Osteocyte (in vitro differentiated cells): ENCODE measurements around the gene ITGB4. TPM values are rescaled to one million over a fixed set of nuclear protein-coding genes. Genes with fewer than 3 reads are reported as not detected.

ENCODE experiments used
- DNase-seq: peaks from one replicate; pipeline ENCODE4 v3.0.0; 2021; ENCODE audit warnings: mixed read lengths; ENCODE audit not compliant: unreplicated experiment; ENCODE audit errors: extremely low spot score
- H3K27ac Mint-ChIP-seq: one replicate; pipeline ENCODE4 v1.8.0; 2021; ENCODE audit warnings: mild to moderate bottlenecking, mixed read lengths; ENCODE audit not compliant: unreplicated experiment
- H3K27me3 Mint-ChIP-seq: one replicate; pipeline ENCODE4 v1.8.0; 2021; ENCODE audit warnings: mixed read lengths; ENCODE audit not compliant: unreplicated experiment
- H3K36me3 Mint-ChIP-seq: one replicate; pipeline ENCODE4 v1.8.0; 2021; ENCODE audit warnings: mixed read lengths; ENCODE audit not compliant: unreplicated experiment
- H3K4me1 Mint-ChIP-seq: one replicate; pipeline ENCODE4 v1.8.0; 2021; ENCODE audit warnings: mixed read lengths; ENCODE audit not compliant: unreplicated experiment
- H3K4me3 Mint-ChIP-seq: one replicate; pipeline ENCODE4 v1.8.0; 2021; ENCODE audit warnings: mild to moderate bottlenecking, moderate library complexity, mixed read lengths; ENCODE audit not compliant: unreplicated experiment
- H3K9me3 Mint-ChIP-seq: one replicate; pipeline ENCODE4 v1.8.0; 2021; ENCODE audit warnings: mixed read lengths; ENCODE audit not compliant: unreplicated experiment
- long read RNA-seq: library from polyadenylated mRNA; unstranded; transcript quantifications from one replicate; pipeline ENCODE4 v2.0.0, GENCODE V29; 2021
- total RNA-seq: library from RNA; stranded (reverse); gene quantifications from 2 replicates; pipeline ENCODE4 v1.2.1, GENCODE V29; 2021
- TF ChIP-seq, protein P1 (sequence below): fragments of 200-600 bp; sonication (generic); IDR thresholded peaks from 2 replicates; pipeline ENCODE4 v1.5.0; 2021; ENCODE audit warnings: antibody characterized with exemption, mild to moderate bottlenecking, moderate library complexity

The ITGB4 gene
- total RNA-seq, result 460 and 524 TPM in 2 replicates
- long read RNA-seq, partial matches to known transcripts, result 20 of 21 reads
- long read RNA-seq, other reads (novel, unspliced or antisense), result 1 of 21 reads

GRCh38 chr17:75720656-75721462 lies at the start of gene ITGB4:
Gene ITGB4, plus strand, starts transcription at chr17:75721459. Its CDS starts 3,245 bp downstream, at chr17:75724704.
- H3K27me3 Mint-ChIP-seq, result no peaks in the 10 kb centered on the region
- peaks cover 4% of the 10 kb centered on the region for H3K36me3 Mint-ChIP-seq
- TF ChIP-seq, protein P1, sequence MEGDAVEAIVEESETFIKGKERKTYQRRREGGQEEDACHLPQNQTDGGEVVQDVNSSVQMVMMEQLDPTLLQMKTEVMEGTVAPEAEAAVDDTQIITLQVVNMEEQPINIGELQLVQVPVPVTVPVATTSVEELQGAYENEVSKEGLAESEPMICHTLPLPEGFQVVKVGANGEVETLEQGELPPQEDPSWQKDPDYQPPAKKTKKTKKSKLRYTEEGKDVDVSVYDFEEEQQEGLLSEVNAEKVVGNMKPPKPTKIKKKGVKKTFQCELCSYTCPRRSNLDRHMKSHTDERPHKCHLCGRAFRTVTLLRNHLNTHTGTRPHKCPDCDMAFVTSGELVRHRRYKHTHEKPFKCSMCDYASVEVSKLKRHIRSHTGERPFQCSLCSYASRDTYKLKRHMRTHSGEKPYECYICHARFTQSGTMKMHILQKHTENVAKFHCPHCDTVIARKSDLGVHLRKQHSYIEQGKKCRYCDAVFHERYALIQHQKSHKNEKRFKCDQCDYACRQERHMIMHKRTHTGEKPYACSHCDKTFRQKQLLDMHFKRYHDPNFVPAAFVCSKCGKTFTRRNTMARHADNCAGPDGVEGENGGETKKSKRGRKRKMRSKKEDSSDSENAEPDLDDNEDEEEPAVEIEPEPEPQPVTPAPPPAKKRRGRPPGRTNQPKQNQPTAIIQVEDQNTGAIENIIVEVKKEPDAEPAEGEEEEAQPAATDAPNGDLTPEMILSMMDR, result peak; percentile 28
- no peak for DNase-seq
- H3K9me3 Mint-ChIP-seq, result no peaks in the 10 kb centered on the region
- H3K4me1 Mint-ChIP-seq, result peaks cover 27% of the 10 kb centered on the region
- peak within 1 kb of the TSS; percentile 78 for H3K4me3 Mint-ChIP-seq
- peak within 1 kb of the TSS; percentile 86 for H3K27ac Mint-ChIP-seq

DNA sequence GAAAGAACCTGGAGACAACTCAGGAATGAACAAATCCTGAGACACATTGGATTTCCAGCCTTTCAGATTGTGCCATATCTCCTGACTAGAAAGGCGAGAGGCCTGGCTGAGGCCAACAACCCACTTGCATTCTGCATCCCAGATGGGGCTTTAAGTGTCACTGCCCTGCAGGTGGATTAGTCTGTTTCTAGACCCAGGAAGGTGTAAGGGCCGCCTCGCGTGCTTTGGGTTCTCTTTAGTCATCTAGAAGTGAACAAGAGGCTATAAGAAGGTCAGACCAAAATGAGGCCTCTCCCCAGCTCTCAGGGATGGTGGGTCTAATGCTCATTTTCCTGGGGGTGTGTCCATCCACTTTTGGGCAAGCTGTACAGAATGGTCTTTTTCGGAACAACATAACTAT lies 49.2 kb upstream of the ITGB4 start:
- Mint-ChIP-seq H3K4me3 (no peak overlapping the region), H3K36me3 (peaks cover 30% of the 10 kb centered on the region), H3K27ac (no peak overlapping the region), H3K4me1 (peaks cover 24% of the 10 kb centered on the region), H3K27me3 (no peaks in the 10 kb centered on the region), H3K9me3 (no peaks in the 10 kb centered on the region)
- TF ChIP-seq, protein P1, result no peak
- no peak for DNase-seq

DNA sequence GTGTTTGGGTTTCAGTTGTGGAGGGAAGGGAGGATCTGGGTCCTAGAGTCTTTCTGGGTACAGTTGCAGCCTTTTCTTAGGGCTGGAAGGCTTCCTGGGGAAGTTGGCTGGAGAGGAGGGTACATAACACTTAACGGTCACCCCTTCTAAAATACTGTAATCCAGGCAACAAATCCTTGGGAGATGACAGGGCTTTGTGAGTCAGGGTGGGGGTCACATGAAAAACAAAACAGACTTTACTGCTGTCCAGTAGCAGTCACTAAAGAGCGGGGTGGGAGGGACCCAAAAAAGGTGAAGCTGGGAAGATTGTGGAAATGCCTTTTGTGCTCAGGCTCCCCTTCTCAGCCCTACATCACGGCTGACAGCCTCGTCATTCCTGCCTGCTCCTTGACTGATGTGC lies 47.8 kb upstream of the ITGB4 start:
- Mint-ChIP-seq H3K4me3 (no peak overlapping the region), H3K36me3 (peaks cover 27% of the 10 kb centered on the region), H3K27ac (no peak overlapping the region), H3K27me3 (no peaks in the 10 kb centered on the region), H3K9me3 (no peaks in the 10 kb centered on the region), H3K4me1 (peaks cover 27% of the 10 kb centered on the region)
- DNase-seq, result no peak
- TF ChIP-seq, protein P1, result no peak

- Mint-ChIP-seq H3K4me1 (peaks cover 54% of the 10 kb centered on the region), H3K9me3 (no peaks in the 10 kb centered on the region), H3K4me3 (no peak overlapping the region), H3K27me3 (no peaks in the 10 kb centered on the region), H3K36me3 (peaks cover 19% of the 10 kb centered on the region), H3K27ac (peak overlapping the region; percentile 94)
- TF ChIP-seq, protein P1, result no peak
- DNase-seq, result no peak
Measured at GRCh38 chr17:75676461-75676860, 44.8 kb upstream of the ITGB4 start.

DNA sequence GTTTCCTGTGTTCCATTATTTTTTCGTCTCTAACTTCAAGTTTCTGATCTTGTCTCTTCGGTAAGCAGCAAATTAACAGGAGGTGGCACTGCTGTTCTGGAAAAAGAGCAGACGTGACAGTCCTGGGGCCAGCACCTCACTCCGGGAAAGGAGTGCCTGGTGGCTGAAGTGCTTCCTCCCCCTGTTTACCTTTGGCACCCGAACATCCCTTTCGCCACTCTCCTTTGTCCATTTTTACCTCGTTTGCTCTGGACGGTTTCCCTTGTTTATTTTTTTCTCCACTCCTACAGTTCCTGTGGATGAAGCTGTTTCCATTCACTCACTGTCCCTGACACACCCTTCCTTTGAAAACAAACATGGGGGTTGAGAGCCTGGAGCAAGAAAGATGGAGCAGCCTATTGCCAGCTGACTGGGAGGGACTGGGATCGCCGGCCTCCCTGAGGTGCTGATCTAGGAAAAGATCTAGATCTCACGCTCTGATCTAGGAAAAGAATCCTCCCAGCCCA lies 41.5 kb upstream of the ITGB4 start:
- Mint-ChIP-seq H3K27me3 (no peaks in the 10 kb centered on the region), H3K4me1 (peaks cover 71% of the 10 kb centered on the region), H3K27ac (peak overlapping the region; percentile 94), H3K4me3 (peak overlapping the region; percentile 26), H3K36me3 (peaks cover 9% of the 10 kb centered on the region), H3K9me3 (no peaks in the 10 kb centered on the region)
- TF ChIP-seq, protein P1, result peak; percentile 69
- no peak for DNase-seq
